ENCODE results near the gene SACS.
"Not testable (repeated sequence)": the region's sequence is repeated elsewhere in the genome, so short reads cannot be mapped to it uniquely, and the experiment has no call there.

Gene SACS

DNA sequence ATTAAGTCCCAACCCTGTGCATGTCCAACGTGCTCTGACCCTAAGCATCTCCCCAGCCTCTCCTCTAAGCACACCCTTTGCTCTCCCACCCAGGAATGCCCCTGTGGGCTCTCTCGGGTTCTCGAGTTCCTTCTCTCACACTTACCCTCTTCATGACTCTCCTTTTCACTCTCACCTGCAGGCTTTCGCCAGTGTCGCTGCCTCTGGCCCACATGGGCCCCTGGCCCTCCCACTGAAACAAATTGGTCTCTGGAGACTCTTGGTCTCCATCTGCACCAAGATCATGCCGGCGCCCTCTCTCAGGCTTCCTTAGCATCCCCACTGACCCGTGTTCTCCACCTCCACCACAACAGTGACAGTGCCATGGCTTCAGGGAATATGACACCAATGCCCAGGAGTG, 19.6 kb upstream of the SACS start:
- no peak for DNase-seq

- peak; percentile 71 for DNase-seq
These were observed 17.0 kb upstream of the SACS start for GRCh38 chr13:23450340-23451046.

GRCh38 chr13:23449398-23450162, 16.1 kb upstream of the SACS start:
- DNase-seq: no peak

DNA sequence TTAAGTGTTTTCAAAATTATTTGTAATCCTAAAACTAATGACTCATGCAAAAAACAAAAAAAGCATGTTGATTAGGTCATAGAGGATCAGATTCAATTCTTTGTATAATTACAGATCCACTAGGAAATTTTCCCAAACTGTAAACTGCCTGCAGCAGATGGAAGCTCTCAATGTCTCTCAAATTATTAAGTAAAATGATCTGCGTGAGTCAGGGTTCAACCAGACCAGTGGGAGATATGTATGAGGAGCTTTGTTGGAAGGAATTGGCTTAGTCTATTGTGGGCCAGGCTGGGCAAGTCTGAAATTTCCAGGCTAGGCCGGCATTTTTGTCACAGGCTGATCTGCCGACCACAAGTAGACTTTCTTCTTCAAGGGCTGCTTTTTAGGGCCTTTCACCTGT, 14.4 kb upstream of the SACS start:
- DNase-seq: peak; percentile 49

DNA sequence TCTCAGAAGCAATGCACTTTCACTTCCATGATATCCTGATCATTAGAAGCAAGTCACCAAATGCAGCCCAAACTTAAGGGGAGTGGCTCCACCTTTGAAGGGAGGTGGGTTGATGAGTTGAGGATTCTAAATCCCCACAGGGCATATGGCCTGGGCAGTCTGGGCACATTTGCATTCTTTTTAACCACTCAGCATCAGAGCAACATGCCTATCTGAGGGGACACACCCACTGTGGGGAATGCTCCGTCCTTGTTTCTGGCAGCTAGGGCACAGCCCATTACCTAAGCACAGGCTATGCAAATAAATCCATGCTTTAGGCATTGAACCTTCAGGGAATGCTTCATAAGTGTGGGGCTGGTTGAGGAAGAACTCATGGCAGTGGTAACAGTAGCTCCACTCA, 12.3 kb upstream of the SACS start:
- DNase-seq: no peak

- DNase-seq: no peak
These were observed 10.4 kb upstream of the SACS start for GRCh38 chr13:23443878-23444277.

DNA sequence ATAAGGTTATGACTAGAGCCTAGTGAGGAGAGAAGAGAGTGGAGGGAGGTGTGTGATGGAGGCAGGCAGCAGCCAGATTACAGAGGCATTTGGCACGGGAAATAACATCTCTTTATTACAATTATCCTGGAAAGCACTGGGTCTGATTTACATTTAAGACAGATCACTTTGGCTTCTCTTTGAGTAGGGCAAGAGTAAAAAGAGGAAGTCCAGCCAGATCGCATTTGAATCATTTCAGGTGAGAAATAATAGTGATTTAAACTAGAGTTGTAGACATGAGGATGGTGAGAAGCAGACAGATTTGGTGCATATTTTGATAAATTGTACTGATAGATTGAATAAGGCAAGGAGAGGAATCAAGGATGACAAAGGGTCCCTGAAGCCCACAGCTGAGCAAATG, 9.6 kb upstream of the SACS start:
- DNase-seq: no peak

DNA sequence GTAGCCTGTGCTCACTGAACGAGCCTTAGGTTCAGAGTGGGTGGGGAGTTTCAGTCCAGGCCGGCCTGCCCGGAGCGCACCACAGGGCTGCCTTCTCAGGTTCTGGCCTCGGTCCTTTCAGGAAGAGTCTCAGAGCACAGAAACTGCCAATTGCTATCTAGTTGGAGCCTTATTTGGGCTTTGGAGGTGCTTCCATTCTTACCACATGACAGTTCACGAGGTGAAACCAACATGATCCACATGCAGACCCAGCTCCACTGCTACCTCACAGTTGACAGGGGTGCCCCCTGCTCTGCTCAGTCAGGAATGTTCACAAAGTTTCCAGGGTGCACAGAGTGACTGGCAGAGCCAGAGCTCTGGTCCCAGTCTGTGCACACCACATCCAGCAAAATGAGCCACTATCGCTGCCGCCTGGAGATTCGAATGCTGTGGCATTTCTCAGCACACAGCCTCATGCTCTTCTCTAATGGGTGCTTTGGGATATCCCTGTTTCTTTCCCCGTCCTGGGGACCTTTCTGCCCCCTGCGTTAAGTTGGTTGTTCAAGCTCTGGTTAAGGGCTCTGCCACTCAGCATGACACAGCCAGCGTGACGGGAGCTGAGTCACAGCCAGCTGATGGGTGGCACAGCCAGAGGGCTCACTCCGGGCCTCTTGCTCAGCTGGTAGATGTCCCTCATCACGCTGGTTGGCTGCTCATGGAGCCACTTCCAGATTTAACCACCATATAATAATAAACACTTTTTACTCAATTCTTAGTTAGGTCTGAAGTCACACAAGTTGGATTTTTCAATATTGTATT, 7.5 kb upstream of the SACS start:
- no peak for DNase-seq

- not testable (repeated sequence) for DNase-seq
These were observed 6.8 kb upstream of the SACS start for GRCh38 chr13:23440324-23440723.

GRCh38 chr13:23437916-23438315, 4.4 kb upstream of the SACS start:
- no peak for DNase-seq

DNA sequence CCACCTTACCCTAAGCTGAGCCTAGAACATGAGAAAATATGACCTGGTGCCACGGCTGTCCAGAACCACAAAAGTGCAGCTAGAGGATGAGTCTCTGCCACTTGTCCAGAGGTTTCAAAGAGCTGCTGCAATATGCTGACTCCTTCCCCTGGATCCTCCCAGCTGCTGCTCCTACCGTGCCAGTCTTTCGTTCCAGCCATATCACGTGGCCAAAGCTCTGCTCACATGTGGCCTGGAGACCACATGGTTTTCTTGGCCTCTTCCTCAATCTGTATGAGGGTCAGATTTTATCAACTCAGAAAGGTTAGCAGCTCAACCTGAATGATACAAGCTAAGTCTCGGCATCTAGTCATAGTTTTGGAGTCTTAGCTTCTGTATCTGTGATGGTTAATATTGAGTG, 3.2 kb upstream of the SACS start:
- DNase-seq: no peak

- DNase-seq: no peak
These were observed 989 bp upstream of the SACS start for GRCh38 chr13:23434491-23434890.

DNA sequence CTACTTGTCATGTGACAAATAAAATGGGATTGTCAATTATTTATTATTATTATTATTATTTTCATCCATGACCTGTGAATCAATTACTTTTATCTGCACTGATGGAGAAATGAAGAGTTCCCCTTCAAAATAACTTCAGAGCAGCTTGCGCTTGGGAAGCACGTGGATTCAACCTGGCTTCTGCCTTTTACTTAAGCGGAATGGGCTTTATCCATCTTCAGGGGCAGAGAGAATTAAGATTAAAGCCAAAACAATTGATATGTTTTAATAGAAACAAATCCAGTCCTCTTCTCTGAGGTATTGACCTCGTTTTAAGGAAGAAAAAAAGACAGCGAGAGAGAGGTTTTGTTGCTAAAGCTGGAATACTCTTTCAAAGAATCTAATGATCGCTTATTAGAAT, 876 bp downstream of the SACS start:
- DNase-seq: no peak

DNA sequence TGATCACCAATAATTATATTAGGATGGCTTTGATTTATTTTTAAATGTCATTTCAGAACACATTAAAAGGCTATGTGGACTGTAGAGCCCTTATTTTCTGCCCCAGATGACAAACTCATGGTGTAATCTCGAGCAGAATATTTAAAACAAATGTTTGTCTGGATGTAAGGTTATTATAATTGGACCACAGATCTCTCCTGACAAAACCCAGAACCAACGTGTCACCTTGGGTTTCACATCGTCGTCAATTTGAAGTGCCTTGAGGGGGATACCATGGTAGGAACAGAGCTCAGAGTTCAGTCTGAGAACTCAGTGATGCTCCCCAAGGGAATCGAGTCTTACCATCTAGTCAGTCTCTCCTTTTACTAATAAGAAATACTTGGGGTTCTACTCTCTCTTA, 2.8 kb downstream of the SACS start:
- DNase-seq: no peak

DNA sequence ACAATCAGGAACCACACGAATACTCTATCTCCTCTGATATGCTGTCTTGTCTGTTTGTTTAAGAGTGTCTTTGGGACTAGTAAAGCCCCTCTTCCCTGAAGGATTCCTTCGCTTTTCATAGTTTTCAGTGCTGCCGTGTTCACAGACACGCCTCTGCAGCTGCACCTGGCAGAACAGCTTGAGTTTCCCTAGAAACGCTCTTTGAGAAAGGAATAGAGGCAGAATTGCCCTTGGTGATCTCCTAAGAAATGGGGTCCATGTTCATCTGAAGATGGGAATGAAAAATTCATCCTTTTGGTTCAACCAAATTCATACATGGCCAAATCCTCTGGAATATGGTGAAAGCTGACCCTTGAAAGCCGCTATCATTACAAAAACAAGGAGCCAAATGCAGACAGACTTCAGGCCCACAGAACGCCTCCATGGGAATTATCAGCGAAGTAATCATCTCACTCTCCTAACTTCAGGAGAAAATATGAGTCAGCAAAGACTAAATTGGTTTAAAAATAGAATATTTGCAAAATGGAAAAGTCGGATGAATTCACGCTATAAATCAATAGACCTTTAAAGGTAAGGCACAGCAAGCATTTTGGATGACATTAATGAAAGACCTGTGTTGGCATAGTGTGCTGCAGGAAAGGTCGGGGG, 5.5 kb downstream of the SACS start:
- DNase-seq: no peak

- DNase-seq: no peak
These were observed 6.1 kb downstream of the SACS start for GRCh38 chr13:23427342-23427843.

DNA sequence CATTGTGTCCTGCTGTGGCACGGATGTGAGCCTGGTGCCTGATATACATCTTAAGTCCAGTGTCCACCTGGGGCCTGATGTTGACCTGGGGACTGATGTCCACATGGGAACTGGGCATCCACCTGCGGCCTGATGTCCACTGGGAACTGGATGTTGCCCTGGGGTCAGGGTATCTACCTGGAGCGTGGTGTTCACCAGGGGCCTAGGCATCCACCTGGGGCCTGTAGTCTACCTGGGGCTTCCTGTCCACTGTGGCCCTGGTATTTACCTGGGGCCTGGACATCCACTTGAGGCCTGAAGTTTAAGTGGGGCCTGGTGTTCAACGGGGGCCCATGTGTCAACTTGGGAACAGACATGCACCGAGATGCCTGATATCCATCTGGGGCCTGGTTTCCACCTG, 11.9 kb downstream of the SACS start:
- no peak for DNase-seq

DNA sequence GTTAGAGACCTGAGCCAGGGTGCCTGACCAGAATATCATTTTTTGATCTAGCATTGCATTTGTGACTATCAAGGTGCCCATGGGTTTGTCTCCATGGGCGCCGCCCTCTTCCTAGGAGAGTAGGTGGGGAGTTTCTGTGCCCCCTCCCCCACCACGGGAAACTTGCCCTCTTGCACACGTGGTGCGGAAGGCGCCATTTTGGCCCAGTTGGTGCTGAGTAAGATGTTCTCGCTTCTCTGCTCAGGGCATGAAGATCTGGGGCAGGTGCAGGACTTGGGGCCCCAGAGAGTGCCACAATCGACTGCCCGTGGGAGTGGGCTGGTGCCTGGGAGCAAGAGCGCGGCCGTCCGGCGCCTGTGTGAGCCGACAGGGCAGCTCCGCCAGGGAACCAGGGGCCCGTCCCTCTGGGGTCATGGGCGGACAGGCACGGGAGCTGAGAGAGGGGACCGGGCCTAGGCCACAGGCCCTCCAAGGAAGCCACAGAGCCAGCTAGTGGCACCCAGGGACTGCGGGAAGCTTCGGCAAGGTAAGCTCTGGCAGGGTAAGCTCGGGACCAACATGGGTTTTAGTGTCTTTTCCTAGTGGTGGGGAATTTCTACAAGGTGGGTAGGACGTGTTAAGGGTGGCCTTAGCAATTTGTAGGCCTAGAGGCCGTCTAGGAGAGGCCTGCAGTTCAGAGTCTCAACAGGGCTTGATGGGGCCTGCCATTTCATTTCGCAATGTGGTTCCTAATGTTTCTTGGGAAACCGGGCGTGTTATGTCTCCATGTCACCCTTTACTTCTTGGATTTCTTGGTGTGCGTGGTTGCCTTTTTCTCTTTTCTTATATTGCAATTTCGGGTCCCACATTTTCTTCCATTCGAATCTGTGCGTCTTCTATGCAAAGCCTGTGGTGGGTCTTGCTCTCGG, 14.5 kb downstream of the SACS start:
- no peak for DNase-seq

- DNase-seq: no peak
These were observed 18.8 kb downstream of the SACS start for GRCh38 chr13:23414682-23415081.

DNA sequence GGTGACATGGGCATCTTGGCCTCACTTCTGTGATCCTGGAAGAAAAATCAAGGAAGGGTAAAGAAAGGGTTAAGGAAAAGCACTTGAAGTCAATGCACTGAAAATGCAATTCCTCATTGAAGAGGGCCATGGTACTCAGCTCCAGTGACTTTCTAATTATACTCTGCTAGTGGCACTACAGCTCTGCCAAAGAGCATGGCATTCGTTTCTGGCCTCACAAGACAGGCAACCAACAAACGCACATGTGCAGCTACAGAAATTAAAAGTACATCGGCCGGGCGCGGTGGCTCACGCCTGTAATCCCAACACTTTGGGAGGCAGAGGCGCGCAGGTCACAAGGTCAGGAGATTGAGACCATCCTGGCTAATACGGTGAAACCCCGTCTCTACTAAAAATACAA, 21.8 kb downstream of the SACS start:
- no peak for DNase-seq

DNA sequence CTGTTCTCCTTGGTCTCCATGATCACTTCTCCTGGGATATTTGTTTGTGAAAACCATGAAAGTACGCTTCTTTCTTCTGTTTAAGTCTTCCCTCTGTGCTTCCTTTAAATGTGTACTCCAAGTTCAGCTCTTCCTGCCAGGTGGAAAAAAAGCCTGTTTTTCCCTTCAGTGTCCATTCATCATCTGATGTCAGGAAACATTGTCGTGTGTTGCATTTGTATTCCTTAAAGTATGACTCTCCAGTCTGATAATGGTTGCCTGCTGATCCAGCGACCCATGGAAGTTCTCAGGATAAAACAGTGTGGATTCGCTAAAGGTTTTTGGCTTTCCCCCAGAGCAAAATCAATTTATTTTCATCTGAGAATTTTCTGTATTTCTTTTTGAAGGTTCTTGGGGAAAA, 22.3 kb downstream of the SACS start:
- DNase-seq: no peak

DNA sequence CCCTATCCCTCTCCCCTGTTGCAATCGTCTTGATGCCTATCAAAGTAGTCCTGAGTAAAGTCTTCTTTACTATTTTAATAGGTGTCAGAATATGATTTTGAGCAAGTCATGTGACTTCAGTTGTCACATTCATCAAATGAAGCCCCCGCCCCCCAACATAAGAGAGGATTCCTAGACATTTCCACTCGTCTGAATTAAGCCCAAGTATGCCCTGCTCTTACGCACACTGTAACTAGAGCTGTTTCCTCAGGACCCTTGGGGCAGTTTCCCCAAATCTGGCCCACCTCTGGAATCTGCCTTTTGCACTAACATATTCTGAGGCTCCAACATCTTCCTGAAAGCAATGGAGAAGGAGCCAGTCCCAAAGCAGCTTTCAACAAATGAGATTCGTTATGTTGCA, 25.5 kb downstream of the SACS start:
- no peak for DNase-seq
